Aorta (tissue), 5 donors: ENCODE measurements around the gene WDR5. TPM values are rescaled to one million over a fixed set of nuclear protein-coding genes. Genes with fewer than 3 reads are reported as not detected.

Experiments used
- ATAC-seq: fragments of 200-7000 bp; cut with Tn5 transposase; one replicate; pipeline ENCODE4 v1.9.1; 2022; ENCODE audit warnings: moderate library complexity; ENCODE audit not compliant: low FRiP score
- DNase-seq, 2 donors: peaks; one replicate each; pipeline ENCODE4 v3.0.0-alpha.2; 2020
- H3K27ac ChIP-seq, 2 donors: one replicate each; pipeline ENCODE4 v1.5.1; 2013; ENCODE audit warnings: low read length in 2 of 2, mild to moderate bottlenecking in 2 of 2, moderate library complexity in 2 of 2, control low read depth in 1 of 2, inconsistent platforms in 1 of 2, low read depth in 1 of 2
- H3K27me3 ChIP-seq, 2 donors: one replicate each; pipeline ENCODE4 v1.6.1; 2013; ENCODE audit warnings: control low read depth in 1 of 2, low read length in 1 of 2, mild to moderate bottlenecking in 1 of 2, moderate library complexity in 1 of 2; ENCODE audit not compliant: insufficient read depth in 2 of 2, control insufficient read depth in 1 of 2
- H3K36me3 ChIP-seq, 2 donors: one replicate each; pipeline ENCODE4 v1.6.1; 2013; ENCODE audit warnings: control low read depth in 1 of 2, low read length in 1 of 2, mild to moderate bottlenecking in 1 of 2; ENCODE audit not compliant: insufficient read depth in 2 of 2, control insufficient read depth in 1 of 2
- H3K4me1 ChIP-seq, 2 donors: one replicate each; pipeline ENCODE4 v1.6.1; 2013; ENCODE audit warnings: low read length in 2 of 2, control low read depth in 1 of 2, mild to moderate bottlenecking in 1 of 2, moderate library complexity in 1 of 2; ENCODE audit not compliant: insufficient read depth in 2 of 2, control insufficient read depth in 1 of 2
- H3K4me3 ChIP-seq, 2 donors: one replicate each; pipeline ENCODE4 v1.5.1; 2013; ENCODE audit warnings: low read length in 2 of 2, control low read depth in 1 of 2, mild to moderate bottlenecking in 1 of 2
- H3K9me3 ChIP-seq: one replicate; pipeline ENCODE4 v1.6.1; 2013; ENCODE audit warnings: mild to moderate bottlenecking, low read length; ENCODE audit not compliant: control insufficient read depth
- WGBS, 2 donors: extraction: QIAGEN DNeasy Blood & Tissue Kit; methylation state at CpG; one replicate each; pipeline ENCODE4 v1.1.7; 2013; 5-methylcytosine and 5-hydroxymethylcytosine counted together
- intact Hi-C, 2 donors: fragments of 100-400 bp; cut with DNase I; formaldehyde crosslinking; loops; one replicate each; pipeline versions ENCODE4 v1.14.2 to v1.15.0; 2022
- polyA plus RNA-seq, 2 donors: library from polyadenylated mRNA; stranded (reverse); fragments of 200-250 nt; gene quantifications; one replicate each; pipeline ENCODE4 v1.2.3, GENCODE V29; 2013
- total RNA-seq, 2 donors: library from RNA; stranded (reverse); fragmentation: NEBNext Ultra II Directional; extraction: Animal tissue kit (Norgen Biotek cat#: 25700); gene quantifications; one replicate each; pipeline ENCODE4 v1.2.1, GENCODE V29; 2021
- donor health status: healthy with polysubstance abuse.
- donor health status: Bipolar disorder and iron deficiency.
- donor health status: DM: no; HTN: no; CAD: no.
- donor health status: DM: no; HTN: no; CAD: no.
- donor health status: DM: yes; HTN: yes; CAD: no.

WDR5 gene
- total and polyA plus RNA-seq, 4 donors, result 11.5 to 25.1 (median 15.2) TPM

- Histone ChIP-seq H3K27ac (no peak overlapping the region), H3K9me3 (no peaks in the 10 kb centered on the region), H3K4me1 (no peaks in the 10 kb centered on the region), H3K4me3 (no peak overlapping the region), H3K27me3 (no peaks in the 10 kb centered on the region), H3K36me3 (no peaks in the 10 kb centered on the region)
- 88 to 91% methylated on average over 28 of the region's 28 CpGs for WGBS, 2 donors
- no peak for ATAC-seq
- intact Hi-C loops, result no loop called here
- DNase-seq, result peak; percentile 45 to 62
Measured at GRCh38 chr9:134177624-134178393, 41.9 kb downstream of the WDR5 start.

GRCh38 chr9:134178394-134178767, 42.5 kb downstream of the WDR5 start:
- no peak for ATAC-seq

GRCh38 chr9:134178768-134179551, 43.1 kb downstream of the WDR5 start:
- DNase-seq, result peak; percentile 68 to 84
- Histone ChIP-seq H3K9me3 (no peaks in the 10 kb centered on the region), H3K36me3 (no peaks in the 10 kb centered on the region), H3K27me3 (no peaks in the 10 kb centered on the region), H3K27ac (no peak overlapping the region), H3K4me1 (no peaks in the 10 kb centered on the region), H3K4me3 (no peak overlapping the region)
- intact Hi-C loops, result no loop called here
- peak; percentile 67 for ATAC-seq
- 25 to 28% methylated on average over 30 of the region's 30 CpGs for WGBS, 2 donors

More at GRCh38 chr9:134178394-134178767, 42.5 kb downstream of the WDR5 start:
- Histone ChIP-seq H3K4me3 (no peak overlapping the region), H3K4me1 (no peaks in the 10 kb centered on the region), H3K9me3 (no peaks in the 10 kb centered on the region), H3K36me3 (no peaks in the 10 kb centered on the region), H3K27me3 (no peaks in the 10 kb centered on the region), H3K27ac (no peak overlapping the region)
- 33 to 55% methylated on average over 6 to 9 of the region's 9 CpGs for WGBS, 2 donors
- DNase-seq, result peak in 1 of 2 donors; percentile 41
- intact Hi-C loops, result no loop called here

- DNase-seq, result no peak
- no peaks in the 10 kb centered on the region for H3K36me3 ChIP-seq
- H3K27ac ChIP-seq, result no peak overlapping the region
- intact Hi-C loops, result no loop called here
- H3K27me3 ChIP-seq, result no peaks in the 10 kb centered on the region
- no peaks in the 10 kb centered on the region for H3K4me1 ChIP-seq
- ATAC-seq, result no peak
- H3K4me3 ChIP-seq, result no peak overlapping the region
- WGBS, 2 donors, result 97 to 98% methylated on average over 6 of the region's 6 CpGs
- no peaks in the 10 kb centered on the region for H3K9me3 ChIP-seq
Measured at GRCh38 chr9:134179595-134179917, 43.7 kb downstream of the WDR5 start.

GRCh38 chr9:134179918-134180785, 44.3 kb downstream of the WDR5 start:
- no peaks in the 10 kb centered on the region for H3K9me3 ChIP-seq
- DNase-seq, result peak; percentile 32 to 67

GRCh38 chr9:134180786-134181647, 45.1 kb downstream of the WDR5 start:
- no peaks in the 10 kb centered on the region for H3K9me3 ChIP-seq
- H3K36me3 ChIP-seq, result no peaks in the 10 kb centered on the region
- ATAC-seq (no peak), DNase-seq (peak; percentile 42 to 63)
- WGBS, 2 donors, result 91% methylated on average over 19 to 20 of the region's 20 CpGs
- H3K27me3 ChIP-seq, result no peaks in the 10 kb centered on the region
- no peak overlapping the region for H3K4me3 ChIP-seq
- no peaks in the 10 kb centered on the region for H3K4me1 ChIP-seq
- intact Hi-C loops, result no loop called here
- H3K27ac ChIP-seq, result no peak overlapping the region

More at GRCh38 chr9:134179918-134180785, 44.3 kb downstream of the WDR5 start:
- Histone ChIP-seq H3K4me1 (no peaks in the 10 kb centered on the region), H3K4me3 (no peak overlapping the region), H3K27me3 (no peaks in the 10 kb centered on the region), H3K27ac (no peak overlapping the region), H3K36me3 (no peaks in the 10 kb centered on the region)
- WGBS, 2 donors, result 90 to 96% methylated on average over 28 to 29 of the region's 29 CpGs
- intact Hi-C loops, result no loop called here
- ATAC-seq, result no peak

- ATAC-seq, result no peak
- Histone ChIP-seq H3K36me3 (no peaks in the 10 kb centered on the region), H3K27ac (no peak overlapping the region), H3K4me1 (no peaks in the 10 kb centered on the region), H3K4me3 (no peak overlapping the region), H3K27me3 (no peaks in the 10 kb centered on the region), H3K9me3 (no peaks in the 10 kb centered on the region)
- intact Hi-C loops, result no loop called here
- whole genome bisulfite sequencing, 2 donors, result 91 to 92% methylated on average over 8 of the region's 8 CpGs
- DNase-seq, result peak; percentile 35 to 57
Measured at GRCh38 chr9:134181648-134182034, 45.8 kb downstream of the WDR5 start.

- 93 to 94% methylated on average over 4 of the region's 4 CpGs for WGBS, 2 donors
- DNase-seq (peak; percentile 5 to 23), ATAC-seq (peak; percentile 84)
- intact Hi-C loops, result no loop called here
- no peaks in the 10 kb centered on the region for H3K36me3 ChIP-seq
- H3K4me3 ChIP-seq, result no peak overlapping the region
- H3K4me1 ChIP-seq, result no peaks in the 10 kb centered on the region
- H3K27ac ChIP-seq, result no peak overlapping the region
- H3K9me3 ChIP-seq, result no peaks in the 10 kb centered on the region
- H3K27me3 ChIP-seq, result no peaks in the 10 kb centered on the region
Measured at GRCh38 chr9:134182554-134183085, 46.7 kb downstream of the WDR5 start.
